ENCODE measurements around the gene UBP1.
"Not testable (repeated sequence)": the region's sequence is repeated elsewhere in the genome, so short reads cannot be mapped to it uniquely, and the experiment has no call there.

Gene UBP1

GRCh38 chr3:33389908-33390307, 50.3 kb downstream of the UBP1 start:
- DNase-seq (ENCODE audit: low read depth in 2 of 2), result no peak

DNA sequence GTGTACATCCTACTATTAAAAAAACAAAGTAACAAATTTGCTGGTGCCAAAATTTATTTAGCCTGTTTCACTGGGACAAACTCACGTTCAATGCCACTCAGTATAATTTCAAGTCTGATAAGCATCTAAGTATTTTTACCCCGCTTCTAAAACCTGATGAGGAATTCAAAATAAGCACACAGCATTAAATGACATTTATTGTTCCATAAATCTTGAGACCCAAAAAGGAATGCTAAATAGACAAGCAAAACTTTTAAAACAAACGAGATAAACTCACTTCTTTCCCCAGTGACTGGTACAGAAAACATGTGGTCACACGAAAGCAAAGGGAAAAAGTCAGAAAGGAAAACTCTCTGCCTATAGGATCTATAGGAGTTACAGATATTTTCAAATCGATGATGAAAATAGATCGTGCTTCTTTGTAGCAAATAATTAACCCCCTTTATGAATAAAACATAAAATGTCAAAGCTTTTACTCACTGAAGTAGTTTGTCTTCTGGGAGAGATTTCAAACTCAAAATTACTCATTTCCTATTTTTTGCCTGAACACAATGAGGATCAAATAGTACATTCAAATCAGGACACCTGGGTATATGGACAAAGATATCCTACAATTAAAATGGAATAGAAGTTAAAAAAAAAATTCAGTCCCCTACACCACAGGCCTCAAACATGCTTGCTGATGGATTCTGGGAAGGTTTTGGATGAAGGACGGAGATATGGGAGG, 51.7 kb downstream of the UBP1 start:
- DNase-seq (ENCODE audit: low read depth in 2 of 2), result no peak

GRCh38 chr3:33386631-33387030, 53.6 kb downstream of the UBP1 start:
- DNase-seq (ENCODE audit: low read depth in 2 of 2), result no peak

DNA sequence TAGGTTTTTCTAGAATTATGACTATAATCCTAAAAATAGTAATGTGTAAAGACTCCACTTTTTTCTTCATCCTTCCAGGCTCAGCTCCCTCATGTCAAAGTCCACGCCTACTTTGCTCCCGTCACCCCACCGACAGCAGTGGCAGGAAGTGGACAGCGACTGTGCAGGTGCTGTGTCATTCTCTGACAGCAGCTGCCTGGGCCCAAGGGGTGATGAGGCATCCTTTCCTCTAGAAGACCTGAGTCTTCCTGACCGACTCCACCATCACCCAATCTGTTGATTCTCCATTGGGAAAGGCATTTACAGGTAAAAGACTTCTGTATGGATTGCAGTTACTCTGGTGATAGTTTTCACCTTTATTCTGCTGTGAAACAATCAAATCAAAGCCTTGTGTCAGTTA, 54.8 kb downstream of the UBP1 start:
- peak; percentile 42 to 51 for DNase-seq (ENCODE audit: low read depth in 2 of 2)

DNA sequence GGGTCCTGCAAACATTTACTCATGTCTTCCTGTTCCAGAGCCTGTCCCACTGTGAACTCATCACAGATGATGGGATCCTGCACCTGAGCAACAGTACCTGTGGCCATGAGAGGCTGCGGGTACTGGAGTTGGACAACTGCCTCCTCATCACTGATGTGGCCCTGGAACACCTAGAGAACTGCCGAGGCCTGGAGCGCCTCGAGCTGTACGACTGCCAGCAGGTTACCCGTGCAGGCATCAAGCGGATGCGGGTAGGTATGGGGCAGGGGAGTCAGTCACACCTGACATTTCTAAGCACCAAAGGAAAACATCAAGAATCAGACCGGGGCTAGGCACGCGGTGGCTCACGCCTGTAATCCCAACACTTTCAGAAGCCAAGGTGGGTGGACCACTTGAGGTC, 56.3 kb downstream of the UBP1 start:
- DNase-seq (ENCODE audit: low read depth in 2 of 2), result no peak

GRCh38 chr3:33380653-33381052, 59.6 kb downstream of the UBP1 start:
- no peak for DNase-seq (ENCODE audit: low read depth in 2 of 2)

DNA sequence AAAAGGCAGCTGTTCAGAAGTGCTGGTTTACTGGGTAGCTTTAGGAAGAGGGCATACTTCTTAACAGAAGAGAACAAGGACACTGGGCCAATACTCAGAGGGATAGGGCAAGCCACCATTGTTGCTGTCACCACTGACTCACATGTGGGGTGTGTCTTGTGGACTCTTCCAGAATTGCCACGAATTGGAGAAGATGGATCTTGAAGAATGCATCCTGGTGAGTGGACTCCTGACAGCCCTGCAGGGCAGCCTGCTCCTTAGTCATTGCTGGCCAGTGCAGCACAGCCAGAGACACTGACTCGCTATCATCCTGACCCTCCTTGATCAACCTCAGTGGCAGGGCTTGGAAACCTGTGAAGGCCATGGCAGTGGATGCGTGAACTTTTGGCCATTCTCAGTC, 62.3 kb downstream of the UBP1 start:
- no peak for DNase-seq (ENCODE audit: low read depth in 2 of 2)

GRCh38 chr3:33377489-33377888, 62.7 kb downstream of the UBP1 start:
- no peak for DNase-seq (ENCODE audit: low read depth in 2 of 2)

DNA sequence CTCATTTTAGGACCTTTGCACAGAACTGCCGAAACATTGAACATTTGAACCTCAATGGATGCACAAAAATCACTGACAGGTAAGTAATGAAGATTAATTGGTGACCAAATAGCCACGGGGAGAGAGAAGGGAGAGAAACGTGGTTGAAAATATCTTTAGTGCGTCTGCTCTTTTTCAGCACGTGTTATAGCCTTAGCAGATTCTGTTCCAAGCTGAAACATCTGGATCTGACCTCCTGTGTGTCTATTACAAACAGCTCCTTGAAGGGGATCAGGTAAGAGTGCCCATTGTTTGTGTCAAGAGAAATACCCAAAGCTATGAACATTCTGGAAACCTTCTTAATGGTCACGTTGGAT, 67.1 kb downstream of the UBP1 start:
- DNase-seq (ENCODE audit: low read depth in 2 of 2), result no peak

- peak; percentile 5 to 10 for DNase-seq (ENCODE audit: low read depth in 2 of 2)
Observed at GRCh38 chr3:33372218-33373081, 67.8 kb downstream of the UBP1 start.

- no peak for DNase-seq (ENCODE audit: low read depth in 2 of 2)
Observed at GRCh38 chr3:33364531-33365128, 75.6 kb downstream of the UBP1 start.

DNA sequence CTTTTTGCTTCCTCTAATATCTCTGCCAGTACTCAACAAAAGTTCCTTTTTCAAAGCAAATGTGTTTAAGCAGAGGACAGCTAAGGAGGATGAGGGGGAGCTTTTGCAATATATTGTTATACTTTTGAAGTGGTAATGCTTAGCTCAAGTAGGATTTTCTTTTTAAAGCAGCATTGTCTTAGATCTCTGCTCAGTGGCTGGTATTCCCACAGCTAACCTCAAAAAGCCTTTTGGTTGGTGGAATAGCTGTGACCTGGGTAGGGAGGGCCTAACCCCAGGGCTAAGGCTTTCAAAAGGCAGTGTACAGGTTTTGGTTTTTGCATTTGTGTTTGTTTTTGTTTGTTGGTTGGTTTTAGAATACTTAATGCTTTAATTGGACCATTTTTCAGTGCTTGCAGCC, 76.1 kb downstream of the UBP1 start:
- no peak for DNase-seq (ENCODE audit: low read depth in 2 of 2)

DNA sequence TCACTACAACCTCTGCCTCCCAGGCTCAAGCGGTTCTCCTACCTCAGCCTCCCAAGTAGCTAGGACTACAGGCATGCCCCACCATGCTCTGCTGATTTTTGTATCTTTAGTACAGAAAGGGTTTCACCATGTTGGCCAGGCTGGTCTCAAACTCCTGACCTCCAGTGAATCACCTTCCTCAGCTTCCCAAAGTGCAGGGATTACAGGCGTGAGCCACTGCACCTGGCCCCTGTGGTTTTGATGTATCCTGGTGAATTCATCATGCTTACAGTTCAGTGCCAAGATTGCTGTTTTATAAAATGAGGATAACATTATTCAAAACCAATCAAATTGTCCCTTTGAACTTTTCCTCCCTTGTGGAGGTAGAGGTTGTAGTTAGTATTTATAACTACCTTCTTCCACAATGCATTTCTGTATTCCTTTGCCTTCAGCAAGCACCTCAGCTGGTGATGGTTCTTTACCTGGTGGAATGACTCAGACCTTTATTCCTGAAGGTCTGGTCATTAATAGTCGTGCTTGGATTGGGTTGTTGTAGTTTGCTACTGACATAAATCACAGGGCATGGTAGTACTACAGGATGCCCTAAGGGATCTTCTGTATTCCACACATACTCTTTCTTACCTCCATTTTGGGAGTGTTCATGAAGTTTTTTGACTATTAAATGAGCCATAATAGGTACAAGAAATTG, 76.9 kb downstream of the UBP1 start:
- DNase-seq (ENCODE audit: low read depth in 2 of 2), result no peak

GRCh38 chr3:33360136-33360825, 79.9 kb downstream of the UBP1 start:
- DNase-seq (ENCODE audit: low read depth in 2 of 2), result no peak

- no peak for DNase-seq (ENCODE audit: low read depth in 2 of 2)
Observed at GRCh38 chr3:33358172-33358781, 81.9 kb downstream of the UBP1 start.

- DNase-seq (ENCODE audit: low read depth in 2 of 2), result no peak
Observed at GRCh38 chr3:33355611-33356010, 84.6 kb downstream of the UBP1 start.

GRCh38 chr3:33339758-33340157, 100.4 kb downstream of the UBP1 start:
- DNase-seq (ENCODE audit: low read depth in 2 of 2), result no peak

- not testable (repeated sequence) for DNase-seq (ENCODE audit: low read depth in 2 of 2)
Observed at GRCh38 chr3:33338936-33339465, 101.2 kb downstream of the UBP1 start.
